Cerebellar cortex (tissue), 1 donor: ENCODE results near the gene CDK5R1.
"Not testable (repeated sequence)": the region's sequence is repeated elsewhere in the genome, so short reads cannot be mapped to it uniquely, and the experiment has no call there.

Experiments used
- DNase-seq: peaks from one replicate; pipeline ENCODE4 v3.0.0-alpha.2; 2015; ENCODE audit warnings: low spot score

Gene CDK5R1

DNA sequence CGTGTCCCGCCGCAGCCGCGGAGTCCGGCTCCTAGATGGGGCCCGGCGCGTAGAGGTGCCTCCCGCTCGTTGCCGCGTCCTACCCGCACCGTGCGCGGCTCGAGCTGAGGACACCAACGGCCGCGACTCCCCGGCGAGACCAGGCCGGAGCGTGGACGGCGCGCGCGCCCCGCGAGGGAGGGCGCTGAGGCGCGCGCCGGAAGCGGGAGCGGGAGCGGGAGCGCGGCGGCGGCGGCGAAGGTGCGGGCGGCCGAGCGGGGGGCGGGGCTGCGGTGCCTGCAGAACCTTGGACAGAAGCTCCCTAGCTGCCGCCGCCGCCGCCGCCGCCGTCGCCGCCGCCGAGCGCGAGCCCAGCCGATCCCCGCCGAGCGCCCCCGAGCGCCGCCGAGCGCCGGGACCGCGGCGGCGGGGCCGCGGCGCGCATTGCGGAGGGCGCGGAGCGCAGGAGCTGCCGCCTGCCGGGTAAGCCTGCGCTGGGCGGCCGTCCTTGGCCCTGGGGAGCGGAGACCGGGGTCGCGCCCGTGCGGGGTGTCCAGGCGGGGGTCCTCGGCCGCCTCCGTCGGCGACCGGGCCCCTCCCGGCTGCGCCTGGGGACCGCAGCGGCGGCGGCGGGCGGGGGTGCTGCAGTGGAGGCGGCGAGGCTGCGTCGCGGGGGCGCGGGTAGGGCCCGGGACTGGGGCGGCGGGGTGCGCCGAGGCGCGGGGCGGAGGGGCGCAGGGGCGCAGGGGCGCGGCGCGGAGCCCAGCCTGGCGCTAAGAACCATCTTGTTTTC, at the start of gene CDK5R1:
Gene CDK5R1, plus strand, starts transcription at position 293 of the 772 bp plus-strand sequence. CDS start 628 bp downstream, outside the sequence.
- peak; percentile 63 for DNase-seq

DNA sequence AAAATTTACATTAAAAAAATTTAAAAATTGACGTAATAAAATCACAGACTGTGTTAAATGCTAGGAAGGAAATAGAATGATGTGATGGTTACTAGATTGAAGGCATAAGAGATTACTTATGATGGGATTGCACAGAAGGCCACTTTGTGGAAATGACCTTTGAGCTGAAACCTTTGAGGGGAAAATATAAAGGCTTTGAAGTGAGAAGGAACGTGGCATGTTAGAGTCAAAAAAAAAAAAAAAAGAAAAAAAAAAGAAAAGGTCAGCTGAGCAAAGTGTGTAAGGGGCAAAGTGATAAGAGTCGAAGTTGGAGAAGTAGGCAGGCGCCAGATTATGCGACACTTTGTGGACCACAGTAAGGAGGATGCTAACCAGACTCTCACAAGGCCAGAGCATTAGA, 46.1 kb upstream of the CDK5R1 start:
- no peak for DNase-seq

GRCh38 chr17:32441886-32442285, 44.9 kb upstream of the CDK5R1 start:
- no peak for DNase-seq

GRCh38 chr17:32443827-32444300, 42.9 kb upstream of the CDK5R1 start:
- DNase-seq = no peak

DNA sequence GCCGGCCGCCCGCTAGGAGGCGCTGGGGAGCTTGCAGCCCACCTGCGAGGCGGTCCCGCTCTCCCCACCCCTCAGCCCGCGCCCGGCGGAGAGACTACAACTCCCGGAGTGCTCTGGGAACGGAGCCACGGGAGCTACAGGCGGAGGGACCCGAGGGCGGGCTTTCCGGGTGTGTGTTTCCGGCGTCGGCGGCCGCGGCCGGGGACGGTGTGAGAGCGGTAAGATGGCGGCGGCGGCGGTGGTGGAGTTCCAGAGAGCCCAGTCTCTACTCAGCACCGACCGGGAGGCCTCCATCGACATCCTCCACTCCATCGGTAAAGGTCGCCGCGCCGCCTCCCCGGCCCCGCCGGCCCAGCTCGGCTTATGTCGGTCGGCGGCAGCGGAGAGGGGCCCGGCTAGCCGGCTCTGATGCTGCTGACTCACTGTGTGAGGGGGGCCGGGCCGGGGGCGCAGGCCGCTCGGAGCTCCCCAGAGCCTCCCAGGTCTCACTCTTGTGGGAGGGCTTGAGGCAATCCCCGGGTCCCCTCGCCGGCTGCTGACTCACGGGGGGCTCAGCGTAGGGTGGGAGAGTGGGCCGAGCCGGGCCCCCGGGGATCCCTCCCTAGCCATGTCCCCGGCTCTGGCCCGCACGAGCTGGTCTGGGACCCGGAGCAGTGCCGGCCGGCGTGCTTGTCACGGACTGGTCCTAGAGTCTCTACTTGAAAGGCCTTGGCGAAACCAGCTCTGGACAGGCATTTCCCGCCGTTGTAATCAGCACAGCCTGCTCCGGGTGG, 42.3 kb upstream of the CDK5R1 start, which contains the start of gene PSMD11:
Gene PSMD11, plus strand, starts transcription at position 210 of the 773 bp plus-strand sequence. Its CDS starts 14 bp downstream, at position 224.
- peak; percentile 97 for DNase-seq

GRCh38 chr17:32445074-32445415, 41.7 kb upstream of the CDK5R1 start:
- no peak for DNase-seq

GRCh38 chr17:32445497-32445896, 41.3 kb upstream of the CDK5R1 start:
- DNase-seq = no peak

- no peak for DNase-seq
Observed at GRCh38 chr17:32445971-32446370, 40.8 kb upstream of the CDK5R1 start.

DNA sequence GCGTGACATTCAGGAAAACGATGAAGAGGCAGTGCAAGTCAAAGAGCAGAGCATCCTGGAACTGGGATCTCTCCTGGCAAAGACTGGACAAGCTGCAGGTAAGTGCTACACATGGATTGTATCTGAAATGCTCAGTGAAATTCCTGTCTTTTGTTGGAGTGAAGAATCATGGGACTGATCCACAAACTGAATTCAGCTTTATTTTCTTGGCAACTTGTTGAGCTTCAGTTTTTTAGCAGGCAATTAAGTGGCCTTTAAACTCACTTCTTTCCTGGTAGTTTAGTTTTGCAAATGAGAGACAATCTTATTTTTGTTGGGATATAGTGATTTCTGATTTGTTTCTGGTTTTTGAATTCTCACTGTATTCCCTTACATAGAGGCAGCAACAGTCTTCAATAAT, 39.8 kb upstream of the CDK5R1 start:
- no peak for DNase-seq

DNA sequence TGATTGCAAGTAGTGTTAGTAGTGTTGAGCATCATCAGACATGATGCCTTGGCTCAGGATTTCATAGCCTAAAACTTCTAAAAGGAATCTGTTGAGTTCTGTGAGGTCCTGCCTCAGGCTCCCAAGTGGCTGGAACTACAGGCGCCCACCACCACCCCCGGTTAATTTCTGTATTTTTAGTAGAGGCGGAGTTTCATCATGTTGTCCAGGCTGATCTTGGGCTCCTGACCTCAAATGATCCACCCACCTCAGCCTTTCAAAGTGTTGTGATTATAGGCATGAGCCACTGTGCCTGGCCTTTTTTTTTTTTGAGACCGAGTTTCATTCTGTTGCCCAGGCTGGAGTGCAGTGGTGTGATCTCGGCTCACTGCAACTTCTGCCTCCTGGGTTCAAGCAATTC, 36.8 kb upstream of the CDK5R1 start:
- DNase-seq = no peak

- not testable (repeated sequence) for DNase-seq
Observed at GRCh38 chr17:32450379-32450778, 36.4 kb upstream of the CDK5R1 start.

- DNase-seq = no peak
Observed at GRCh38 chr17:32451879-32452278, 34.9 kb upstream of the CDK5R1 start.

GRCh38 chr17:32452281-32452680, 34.5 kb upstream of the CDK5R1 start:
- DNase-seq = no peak

DNA sequence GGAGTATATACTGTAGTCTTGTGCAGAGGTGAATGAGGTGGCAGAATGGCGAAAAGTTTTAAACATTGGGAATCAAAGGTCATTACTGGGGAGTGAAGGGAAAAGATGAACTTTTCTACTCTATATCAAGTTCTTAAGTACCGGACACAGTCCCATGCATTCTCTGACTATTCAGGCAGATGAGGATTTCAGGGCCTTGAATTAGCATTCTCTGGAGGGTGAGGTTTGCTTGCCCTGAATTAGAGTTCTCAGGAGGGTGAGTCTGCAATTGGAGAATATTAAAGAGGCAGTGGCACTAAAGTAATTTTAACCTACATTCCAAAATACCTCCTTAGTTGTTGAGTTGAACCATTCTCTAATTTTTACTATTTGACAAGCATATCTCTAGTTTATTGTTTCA, 33.4 kb upstream of the CDK5R1 start:
- no peak for DNase-seq

GRCh38 chr17:32458371-32458770, 28.4 kb upstream of the CDK5R1 start:
- no peak for DNase-seq

GRCh38 chr17:32460054-32460453, 26.7 kb upstream of the CDK5R1 start:
- no peak for DNase-seq

GRCh38 chr17:32461498-32461852, 25.3 kb upstream of the CDK5R1 start:
- no peak for DNase-seq

DNA sequence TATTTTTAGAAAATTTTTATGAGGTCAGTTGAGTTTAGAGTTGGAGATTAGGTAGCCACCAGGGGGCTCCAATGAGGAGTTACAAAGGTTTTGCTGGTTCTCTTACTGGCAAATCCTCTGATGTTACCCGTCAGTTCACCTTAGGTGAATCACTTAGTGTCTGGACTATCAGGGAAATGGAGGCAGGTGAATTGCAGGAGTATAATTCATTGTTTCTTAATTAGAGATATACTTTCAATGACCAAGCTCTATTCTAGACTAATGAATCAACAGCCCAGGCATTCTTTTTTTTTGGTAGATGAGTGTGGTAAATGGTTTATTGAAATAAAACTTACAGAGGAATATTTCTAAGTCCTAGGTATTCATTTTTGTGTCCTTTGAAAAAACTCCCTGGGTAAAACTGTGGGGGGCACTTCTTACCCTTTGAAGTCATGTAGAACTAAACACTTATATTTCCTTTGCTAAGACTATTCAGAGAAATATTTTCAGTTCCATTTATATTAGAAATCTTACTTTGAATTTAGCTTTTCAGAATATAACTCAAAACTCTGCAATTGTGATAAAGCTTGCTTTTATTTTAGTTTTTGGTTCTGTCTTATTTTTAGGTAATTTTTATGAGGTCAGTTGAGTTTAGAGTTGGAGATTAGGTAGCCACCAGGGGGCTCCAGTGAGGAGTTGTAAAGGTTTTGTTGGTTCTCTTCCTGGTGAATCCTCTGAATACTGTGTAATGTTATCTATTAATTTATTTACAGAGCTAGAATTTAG, 24.8 kb upstream of the CDK5R1 start:
- peak; percentile 67 for DNase-seq

DNA sequence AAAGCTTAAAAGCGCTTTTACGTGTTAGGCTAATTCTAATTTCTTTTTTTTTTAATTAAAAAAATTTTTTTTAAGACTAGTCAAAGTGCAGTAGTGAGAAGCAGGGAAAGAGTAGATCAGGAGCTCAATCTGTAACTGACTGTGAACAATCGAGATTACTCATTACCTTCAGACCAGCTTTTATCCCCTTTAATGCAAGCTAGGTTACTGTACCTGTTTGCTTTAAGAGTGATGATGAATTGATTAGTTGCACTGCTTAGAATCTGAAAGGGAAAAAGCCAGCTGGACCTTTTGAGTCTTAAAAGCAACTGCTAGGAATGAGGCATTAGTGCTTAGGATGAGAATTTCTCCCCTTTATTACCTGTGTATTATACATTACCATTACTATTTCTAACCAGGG, 23.5 kb upstream of the CDK5R1 start:
- no peak for DNase-seq

DNA sequence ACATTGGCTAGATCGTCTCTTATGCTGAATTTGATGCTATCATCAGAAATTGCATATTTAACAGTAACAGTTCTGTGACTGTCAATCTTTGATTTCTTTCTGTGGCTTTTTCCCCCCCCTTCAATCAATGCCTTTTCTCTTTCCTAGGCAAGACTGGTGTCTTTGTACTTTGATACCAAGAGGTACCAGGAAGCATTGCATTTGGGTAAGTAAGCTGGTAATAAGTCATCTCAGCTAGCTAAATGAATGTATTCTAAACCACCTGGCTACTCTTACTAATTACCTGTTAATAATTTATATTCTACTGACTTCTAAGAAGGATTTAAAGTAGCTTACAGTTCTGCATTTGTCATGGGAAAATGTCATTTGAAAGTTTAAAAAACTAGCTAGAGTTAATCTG, 22.4 kb upstream of the CDK5R1 start:
- no peak for DNase-seq

DNA sequence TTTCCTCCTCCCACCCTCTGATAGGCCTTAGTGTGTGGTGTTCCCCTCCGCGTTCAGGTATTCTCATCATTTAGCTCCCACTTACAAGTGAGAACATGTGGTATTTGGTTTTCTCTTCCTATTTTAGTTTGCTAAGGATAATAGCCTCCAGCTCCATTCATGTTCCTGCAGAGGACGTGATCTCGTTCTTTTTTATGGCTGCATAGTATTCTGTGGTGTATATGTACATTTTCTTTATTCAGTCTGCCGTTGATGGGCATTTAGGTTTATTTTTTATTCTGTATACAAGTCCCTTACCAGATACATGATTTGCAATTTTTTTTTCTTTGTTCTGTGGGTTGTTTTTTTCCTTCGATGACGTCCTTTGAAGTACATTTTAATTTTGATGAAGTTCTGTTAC, 18.8 kb upstream of the CDK5R1 start:
- no peak for DNase-seq

GRCh38 chr17:32470405-32471167, 16.2 kb upstream of the CDK5R1 start:
- no peak for DNase-seq
